Measurements from ENCODE around the gene ATR. TPM values are rescaled to one million over a fixed set of nuclear protein-coding genes. Genes with fewer than 3 reads are reported as not detected.

The ATR gene
- total and polyA plus RNA-seq, 10 of the 15 experiments (the other 5 are each of a cell fraction or from before 2014, with no cell fraction given), result 21.0 to 41.5 (median 30.1) TPM

DNA sequence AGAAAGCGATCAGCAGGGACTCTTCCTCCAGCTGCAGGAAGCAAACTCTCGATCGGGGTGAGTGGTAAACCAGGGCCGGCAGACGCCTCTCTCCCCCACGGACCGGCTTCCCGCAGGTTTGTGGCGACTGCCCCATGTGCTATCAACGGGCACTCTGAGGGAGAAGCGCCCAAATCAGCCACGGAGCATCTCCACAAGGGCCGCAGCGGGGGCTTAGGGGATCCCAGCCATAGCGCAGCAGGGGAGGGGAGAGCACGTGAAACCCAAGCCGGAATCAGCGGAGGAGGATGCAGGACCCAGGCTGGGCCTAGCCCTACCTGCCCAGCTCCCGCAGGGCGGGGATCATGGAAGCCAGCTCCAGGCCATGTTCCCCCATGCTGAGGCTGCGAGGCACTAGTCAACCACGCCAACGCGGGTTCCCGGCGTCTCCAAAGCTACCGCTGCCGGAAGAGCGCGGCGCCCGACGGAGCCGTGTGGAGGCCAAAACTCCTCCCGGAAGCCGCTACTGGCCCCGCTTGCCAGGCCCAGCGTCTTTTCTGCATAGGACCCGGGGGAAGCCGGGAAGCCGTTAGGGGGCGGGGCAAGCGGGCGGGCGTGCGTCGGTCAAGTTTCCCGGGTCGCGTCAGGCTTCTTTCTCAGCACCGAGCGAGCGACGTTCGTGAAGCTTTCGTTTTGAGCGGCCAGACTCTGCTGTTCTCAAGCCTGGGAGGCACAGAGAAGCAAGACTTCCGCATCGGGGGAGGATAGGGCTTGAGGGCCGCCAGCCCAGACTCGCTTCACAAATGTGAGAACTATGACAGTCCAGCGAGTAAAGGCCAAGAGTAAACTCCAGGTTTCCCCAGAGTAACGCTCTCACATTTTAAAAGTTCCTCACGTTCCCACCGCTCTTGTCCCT, at the start of gene ATR (continued):
- TF ChIP-seq ESRRA (IDR thresholded peaks at IDR 0.05; ENCODE audit: low read length) (no peak), SP1 (IDR thresholded peaks at IDR 0.05; ENCODE audit: low read depth, low read length) (peak; percentile 93), STAT1 (conservative IDR thresholded peaks at IDR 0.05) (0 out of 2 replicates have a peak, but pooled peaks have one; percentile 92), BMI1 (IDR thresholded peaks at IDR 0.05; ENCODE audit: borderline replicate concordance) (peak; percentile 85), TARDBP (IDR thresholded peaks at IDR 0.05; ENCODE audit: borderline replicate concordance) (peak; percentile 61; the same call in 1 of the 2 replicates), RUNX3 (IDR thresholded peaks at IDR 0.05; ENCODE audit: low read length) (peak; percentile 69), NFYA (IDR thresholded peaks at IDR 0.05; ENCODE audit: borderline replicate concordance, low read depth, low read length) (no peak), MYC (IDR thresholded peaks at IDR 0.05; ENCODE audit: insufficient read depth, insufficient read length, insufficient replicate concordance, low read length, severe bottlenecking) (peak; percentile 85), EP300 (IDR thresholded peaks at IDR 0.05; ENCODE audit: borderline replicate concordance in 1 of 2, control insufficient read depth in 1 of 2, low read depth in 2 of 2, low read length in 2 of 2) (peak in 1 of 2 experiments; percentile 49; a peak in 1 of 4 replicates), YY1 (IDR thresholded peaks at IDR 0.05; ENCODE audit: low read depth, low read length) (peak; percentile 86), EGR1 (IDR thresholded peaks at IDR 0.05; ENCODE audit: borderline replicate concordance in 1 of 2, low read depth in 2 of 2, low read length in 2 of 2) (peak; percentile 53 to 91), IRF5 (IDR thresholded peaks at IDR 0.05; ENCODE audit: borderline replicate concordance) (no peak), SMARCA5 (IDR thresholded peaks at IDR 0.05) (peak; percentile 72; the same call in 1 of the 2 replicates), NFXL1 (IDR thresholded peaks at IDR 0.05; ENCODE audit: borderline replicate concordance) (no peak), CBX3 (IDR thresholded peaks at IDR 0.05; ENCODE audit: borderline replicate concordance, low read depth) (no peak), CEBPB (IDR thresholded peaks at IDR 0.05; ENCODE audit: borderline replicate concordance in 1 of 2, low read depth in 2 of 2, low read length in 2 of 2) (no peak; a peak in 1 of 4 replicates), ZSCAN29 (IDR thresholded peaks at IDR 0.05) (peak; percentile 20; the same call in 1 of the 2 replicates)
- TF ChIP-seq, protein P1, sequence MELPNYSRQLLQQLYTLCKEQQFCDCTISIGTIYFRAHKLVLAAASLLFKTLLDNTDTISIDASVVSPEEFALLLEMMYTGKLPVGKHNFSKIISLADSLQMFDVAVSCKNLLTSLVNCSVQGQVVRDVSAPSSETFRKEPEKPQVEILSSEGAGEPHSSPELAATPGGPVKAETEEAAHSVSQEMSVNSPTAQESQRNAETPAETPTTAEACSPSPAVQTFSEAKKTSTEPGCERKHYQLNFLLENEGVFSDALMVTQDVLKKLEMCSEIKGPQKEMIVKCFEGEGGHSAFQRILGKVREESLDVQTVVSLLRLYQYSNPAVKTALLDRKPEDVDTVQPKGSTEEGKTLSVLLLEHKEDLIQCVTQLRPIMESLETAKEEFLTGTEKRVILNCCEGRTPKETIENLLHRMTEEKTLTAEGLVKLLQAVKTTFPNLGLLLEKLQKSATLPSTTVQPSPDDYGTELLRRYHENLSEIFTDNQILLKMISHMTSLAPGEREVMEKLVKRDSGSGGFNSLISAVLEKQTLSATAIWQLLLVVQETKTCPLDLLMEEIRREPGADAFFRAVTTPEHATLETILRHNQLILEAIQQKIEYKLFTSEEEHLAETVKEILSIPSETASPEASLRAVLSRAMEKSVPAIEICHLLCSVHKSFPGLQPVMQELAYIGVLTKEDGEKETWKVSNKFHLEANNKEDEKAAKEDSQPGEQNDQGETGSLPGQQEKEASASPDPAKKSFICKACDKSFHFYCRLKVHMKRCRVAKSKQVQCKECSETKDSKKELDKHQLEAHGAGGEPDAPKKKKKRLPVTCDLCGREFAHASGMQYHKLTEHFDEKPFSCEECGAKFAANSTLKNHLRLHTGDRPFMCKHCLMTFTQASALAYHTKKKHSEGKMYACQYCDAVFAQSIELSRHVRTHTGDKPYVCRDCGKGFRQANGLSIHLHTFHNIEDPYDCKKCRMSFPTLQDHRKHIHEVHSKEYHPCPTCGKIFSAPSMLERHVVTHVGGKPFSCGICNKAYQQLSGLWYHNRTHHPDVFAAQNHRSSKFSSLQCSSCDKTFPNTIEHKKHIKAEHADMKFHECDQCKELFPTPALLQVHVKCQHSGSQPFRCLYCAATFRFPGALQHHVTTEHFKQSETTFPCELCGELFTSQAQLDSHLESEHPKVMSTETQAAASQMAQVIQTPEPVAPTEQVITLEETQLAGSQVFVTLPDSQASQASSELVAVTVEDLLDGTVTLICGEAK (IDR thresholded peaks at IDR 0.05; ENCODE audit: borderline replicate concordance), result peak; percentile 84
- TF ChIP-seq, protein P2, sequence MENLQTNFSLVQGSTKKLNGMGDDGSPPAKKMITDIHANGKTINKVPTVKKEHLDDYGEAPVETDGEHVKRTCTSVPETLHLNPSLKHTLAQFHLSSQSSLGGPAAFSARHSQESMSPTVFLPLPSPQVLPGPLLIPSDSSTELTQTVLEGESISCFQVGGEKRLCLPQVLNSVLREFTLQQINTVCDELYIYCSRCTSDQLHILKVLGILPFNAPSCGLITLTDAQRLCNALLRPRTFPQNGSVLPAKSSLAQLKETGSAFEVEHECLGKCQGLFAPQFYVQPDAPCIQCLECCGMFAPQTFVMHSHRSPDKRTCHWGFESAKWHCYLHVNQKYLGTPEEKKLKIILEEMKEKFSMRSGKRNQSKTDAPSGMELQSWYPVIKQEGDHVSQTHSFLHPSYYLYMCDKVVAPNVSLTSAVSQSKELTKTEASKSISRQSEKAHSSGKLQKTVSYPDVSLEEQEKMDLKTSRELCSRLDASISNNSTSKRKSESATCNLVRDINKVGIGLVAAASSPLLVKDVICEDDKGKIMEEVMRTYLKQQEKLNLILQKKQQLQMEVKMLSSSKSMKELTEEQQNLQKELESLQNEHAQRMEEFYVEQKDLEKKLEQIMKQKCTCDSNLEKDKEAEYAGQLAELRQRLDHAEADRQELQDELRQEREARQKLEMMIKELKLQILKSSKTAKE (IDR thresholded peaks at IDR 0.05; ENCODE audit: low read depth, poor library complexity, severe bottlenecking), result peak; percentile 48
